Amniotic epithelial cell (primary cell): ENCODE measurements around the gene PIP4K2A.
"Not testable (repeated sequence)": the region's sequence is repeated elsewhere in the genome, so short reads cannot be mapped to it uniquely, and the experiment has no call there.

Experiments
- DNase-seq: peaks from one replicate; pipeline ENCODE4 v3.0.0-alpha.2; 2010; ENCODE audit warnings: low read depth

The PIP4K2A gene

GRCh38 chr10:22719406-22720042 is 5.1 kb upstream of the PIP4K2A start:
- no peak for DNase-seq

GRCh38 chr10:22718659-22719058 is 4.3 kb upstream of the PIP4K2A start:
- not testable (repeated sequence) for DNase-seq

- no peak for DNase-seq
These were observed 3.4 kb upstream of the PIP4K2A start for GRCh38 chr10:22717728-22718127.

GRCh38 chr10:22716943-22717342 is 2.6 kb upstream of the PIP4K2A start:
- no peak for DNase-seq

- DNase-seq, result no peak
These were observed 880 bp upstream of the PIP4K2A start for GRCh38 chr10:22715290-22715625.

GRCh38 chr10:22713853-22714478 is 412 bp downstream of the PIP4K2A start:
- no peak for DNase-seq

- no peak for DNase-seq
These were observed 1.2 kb downstream of the PIP4K2A start for GRCh38 chr10:22712956-22713852.

- DNase-seq, result peak; percentile 41
These were observed 2.0 kb downstream of the PIP4K2A start for GRCh38 chr10:22712211-22712955.

- DNase-seq, result no peak
These were observed 3.0 kb downstream of the PIP4K2A start for GRCh38 chr10:22711373-22711772.

- no peak for DNase-seq
These were observed 4.1 kb downstream of the PIP4K2A start for GRCh38 chr10:22710139-22710745.

- no peak for DNase-seq
These were observed 5.6 kb downstream of the PIP4K2A start for GRCh38 chr10:22708772-22709171.

- no peak for DNase-seq
These were observed 8.9 kb downstream of the PIP4K2A start for GRCh38 chr10:22705527-22705926.

- DNase-seq, result no peak
These were observed 9.4 kb downstream of the PIP4K2A start for GRCh38 chr10:22704942-22705341.

- DNase-seq, result no peak
These were observed 9.9 kb downstream of the PIP4K2A start for GRCh38 chr10:22704471-22704911.

GRCh38 chr10:22702348-22702747 is 12.0 kb downstream of the PIP4K2A start:
- peak; percentile 71 for DNase-seq

- no peak for DNase-seq
These were observed 13.1 kb downstream of the PIP4K2A start for GRCh38 chr10:22701132-22701826.

- no peak for DNase-seq
These were observed 13.9 kb downstream of the PIP4K2A start for GRCh38 chr10:22700489-22700888.

- no peak for DNase-seq
These were observed 14.4 kb downstream of the PIP4K2A start for GRCh38 chr10:22699976-22700375.

GRCh38 chr10:22698941-22699440 is 15.4 kb downstream of the PIP4K2A start:
- DNase-seq, result no peak

GRCh38 chr10:22697800-22698199 is 16.6 kb downstream of the PIP4K2A start:
- DNase-seq, result no peak

- no peak for DNase-seq
These were observed 17.3 kb downstream of the PIP4K2A start for GRCh38 chr10:22697101-22697500.
